NCI-H1092 treated with DMSO at 0.1 percent for 48 hours (cell line): Measurements from ENCODE around the gene RAB44.
"Not testable (repeated sequence)": the region's sequence is repeated elsewhere in the genome, so short reads cannot be mapped to it uniquely, and the experiment has no call there.

Source experiments
- DNase-seq: peaks from one replicate; lab custom pipeline; 2025; lab: John Stamatoyannopoulos, UW

The RAB44 gene

DNA sequence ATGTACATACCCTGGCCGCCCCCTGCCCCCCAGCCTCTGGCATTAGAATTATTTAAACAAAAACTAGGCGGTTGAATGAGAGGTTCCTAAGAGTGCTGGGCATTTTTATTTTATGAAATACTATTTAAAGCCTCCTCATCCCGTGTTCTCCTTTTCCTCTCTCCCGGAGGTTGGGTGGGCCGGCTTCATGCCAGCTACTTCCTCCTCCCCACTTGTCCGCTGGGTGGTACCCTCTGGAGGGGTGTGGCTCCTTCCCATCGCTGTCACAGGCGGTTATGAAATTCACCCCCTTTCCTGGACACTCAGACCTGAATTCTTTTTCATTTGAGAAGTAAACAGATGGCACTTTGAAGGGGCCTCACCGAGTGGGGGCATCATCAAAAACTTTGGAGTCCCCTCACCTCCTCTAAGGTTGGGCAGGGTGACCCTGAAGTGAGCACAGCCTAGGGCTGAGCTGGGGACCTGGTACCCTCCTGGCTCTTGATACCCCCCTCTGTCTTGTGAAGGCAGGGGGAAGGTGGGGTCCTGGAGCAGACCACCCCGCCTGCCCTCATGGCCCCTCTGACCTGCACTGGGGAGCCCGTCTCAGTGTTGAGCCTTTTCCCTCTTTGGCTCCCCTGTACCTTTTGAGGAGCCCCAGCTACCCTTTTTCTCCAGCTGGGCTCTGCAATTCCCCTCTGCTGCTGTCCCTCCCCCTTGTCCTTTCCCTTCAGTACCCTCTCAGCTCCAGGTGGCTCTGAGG lies 11.5 kb upstream of the RAB44 start:
- DNase-seq, result no peak

GRCh38 chr6:36686668-36687513 lies 10.7 kb upstream of the RAB44 start:
- no peak for DNase-seq

- DNase-seq, result no peak
Measured at GRCh38 chr6:36688063-36688738, 9.4 kb upstream of the RAB44 start.

- no peak for DNase-seq
Measured at GRCh38 chr6:36688739-36689075, 8.9 kb upstream of the RAB44 start.

- no peak for DNase-seq
Measured at GRCh38 chr6:36691011-36691410, 6.6 kb upstream of the RAB44 start.

DNA sequence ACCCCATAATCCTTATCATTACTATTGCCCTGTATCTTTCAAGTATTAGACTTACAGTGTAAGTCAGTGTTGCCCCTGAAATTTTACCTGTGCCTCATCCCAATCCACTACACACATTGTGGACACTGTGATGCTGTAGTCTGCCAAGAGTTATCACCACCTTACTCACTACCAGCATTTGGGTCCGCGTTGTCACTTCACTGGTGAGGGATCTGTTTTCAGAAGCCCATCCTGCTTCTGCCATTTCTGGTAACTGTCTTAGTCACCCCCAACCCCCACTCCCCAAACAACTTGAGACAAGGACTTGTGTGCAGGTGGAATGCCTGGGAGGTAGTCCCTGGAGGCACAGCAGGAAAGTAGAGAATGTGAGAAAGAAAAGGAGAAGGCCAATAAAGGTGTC lies 6.0 kb upstream of the RAB44 start:
- DNase-seq, result no peak

DNA sequence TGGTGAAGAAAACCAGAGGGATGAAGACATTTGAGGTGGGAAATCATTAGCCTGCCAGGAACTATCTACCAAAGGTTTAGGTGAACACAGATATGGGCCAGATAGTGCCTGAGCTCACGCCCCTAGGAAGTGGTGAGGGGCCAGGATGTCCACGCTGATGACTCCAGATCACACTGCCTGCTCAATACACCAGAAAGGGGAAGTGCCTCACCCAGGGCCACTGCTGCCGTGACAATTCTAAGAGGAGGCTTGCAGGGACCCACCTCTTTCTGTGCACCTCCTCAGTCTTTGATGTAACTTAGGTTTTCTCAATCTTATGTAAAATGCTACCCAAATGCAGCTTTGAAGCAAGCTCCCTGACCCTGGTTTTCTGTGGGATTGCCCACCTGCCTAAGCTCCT lies 5.4 kb upstream of the RAB44 start:
- DNase-seq, result no peak

DNA sequence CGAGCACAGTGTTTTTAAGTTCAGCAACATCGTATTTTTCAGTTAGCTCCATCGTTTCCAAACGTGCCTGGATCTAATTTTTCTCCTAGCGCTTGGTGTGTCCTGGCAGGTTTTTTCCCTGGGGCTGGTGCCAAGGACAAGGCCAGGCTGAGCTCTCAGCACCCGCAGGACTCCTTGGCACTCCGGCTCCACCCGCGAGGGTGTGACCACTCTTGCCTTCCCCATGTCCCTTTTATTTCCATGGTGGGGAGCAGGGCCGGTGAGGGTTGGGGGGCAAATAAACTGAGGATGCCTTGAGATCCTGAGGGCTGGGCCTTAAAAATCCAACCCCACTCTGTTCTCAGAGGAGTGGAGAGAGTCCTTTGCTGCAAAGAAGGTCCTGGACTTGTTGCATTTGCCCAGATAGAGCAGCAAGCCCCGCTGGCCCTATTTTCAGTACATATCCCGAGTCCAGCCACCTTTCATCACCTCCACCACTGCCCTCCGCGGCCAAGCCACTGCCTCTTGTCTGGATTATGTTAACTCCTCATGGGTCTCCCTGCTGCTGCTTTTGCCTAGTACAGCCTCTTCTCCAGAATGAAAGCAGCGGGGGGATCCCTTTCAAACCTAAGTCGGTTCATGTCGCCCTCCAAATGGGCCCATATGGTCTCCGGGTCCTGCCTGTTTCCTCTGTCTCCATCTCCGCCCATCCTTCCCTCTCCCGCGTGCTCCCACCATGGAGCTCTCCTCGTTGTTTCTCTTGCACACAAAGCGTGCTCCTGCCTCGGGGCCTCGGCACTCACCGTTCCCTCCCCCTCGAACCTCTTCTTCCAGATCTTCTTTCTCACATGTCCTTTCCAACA lies 4.5 kb upstream of the RAB44 start:
- no peak for DNase-seq

DNA sequence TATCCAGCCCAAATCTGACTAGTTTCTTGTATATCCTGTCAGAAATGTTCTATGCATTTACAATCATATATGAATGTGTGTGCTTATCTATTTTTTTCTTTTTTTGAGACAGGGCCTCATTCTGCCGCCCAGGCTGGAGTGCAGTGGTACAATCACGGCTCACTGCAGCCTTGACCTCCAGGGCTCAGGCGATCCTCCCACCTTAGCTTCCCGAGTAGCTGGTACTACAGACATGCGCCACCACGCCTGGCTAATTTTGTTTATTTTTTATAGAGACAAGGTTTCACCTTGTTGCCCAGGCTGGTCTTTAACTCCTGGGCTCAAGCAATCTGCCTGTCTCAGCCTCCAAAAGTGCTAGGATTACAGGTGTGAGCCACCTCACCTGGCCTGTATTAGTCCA lies 3.0 kb upstream of the RAB44 start:
- no peak for DNase-seq

DNA sequence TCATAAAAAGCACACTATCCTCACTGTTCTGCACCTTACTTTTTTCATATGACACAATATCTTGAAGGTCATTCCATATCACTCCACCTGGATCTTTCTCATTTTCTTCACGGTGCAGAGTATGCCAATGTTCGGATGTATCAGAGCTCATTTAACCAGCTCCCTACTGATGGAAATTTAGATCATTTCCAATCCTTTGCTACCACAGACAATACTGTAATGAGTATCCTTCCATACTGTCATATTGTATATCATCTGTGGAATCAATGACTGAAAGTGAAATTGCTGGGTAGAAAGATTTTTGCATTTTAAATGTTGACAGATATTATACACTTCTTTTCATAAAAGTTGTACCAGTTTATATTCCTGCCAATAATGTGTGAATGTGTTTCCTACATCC lies 2.2 kb upstream of the RAB44 start:
- no peak for DNase-seq

DNA sequence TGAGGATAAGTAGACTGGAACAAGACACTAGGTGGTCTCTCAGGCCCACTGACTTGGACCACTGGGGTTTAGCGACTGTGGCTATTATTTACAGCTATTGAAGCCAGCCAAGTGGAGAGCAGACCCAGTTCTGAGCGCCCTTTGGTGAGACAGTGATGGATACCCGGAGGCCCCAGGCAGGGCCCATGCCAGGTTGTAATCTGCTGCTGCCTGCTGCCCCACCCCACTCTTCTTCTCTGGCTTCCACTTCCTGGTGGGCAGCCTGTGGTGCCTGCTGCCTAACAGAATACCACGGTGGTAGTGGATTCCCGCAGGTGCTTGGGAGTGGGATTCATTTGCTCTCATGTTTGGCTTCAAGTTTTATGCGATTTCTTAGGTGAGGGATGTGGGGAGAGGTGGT lies 570 bp downstream of the RAB44 start:
- no peak for DNase-seq

GRCh38 chr6:36698871-36699271 lies 1.2 kb downstream of the RAB44 start:
- no peak for DNase-seq

- DNase-seq, result no peak
Measured at GRCh38 chr6:36699348-36699747, 1.7 kb downstream of the RAB44 start.

GRCh38 chr6:36700071-36700812 lies 2.6 kb downstream of the RAB44 start:
- DNase-seq, result no peak

GRCh38 chr6:36700831-36701230 lies 3.2 kb downstream of the RAB44 start:
- no peak for DNase-seq

GRCh38 chr6:36701401-36701991 lies 3.9 kb downstream of the RAB44 start:
- no peak for DNase-seq

GRCh38 chr6:36702656-36703055 lies 5.0 kb downstream of the RAB44 start:
- no peak for DNase-seq

DNA sequence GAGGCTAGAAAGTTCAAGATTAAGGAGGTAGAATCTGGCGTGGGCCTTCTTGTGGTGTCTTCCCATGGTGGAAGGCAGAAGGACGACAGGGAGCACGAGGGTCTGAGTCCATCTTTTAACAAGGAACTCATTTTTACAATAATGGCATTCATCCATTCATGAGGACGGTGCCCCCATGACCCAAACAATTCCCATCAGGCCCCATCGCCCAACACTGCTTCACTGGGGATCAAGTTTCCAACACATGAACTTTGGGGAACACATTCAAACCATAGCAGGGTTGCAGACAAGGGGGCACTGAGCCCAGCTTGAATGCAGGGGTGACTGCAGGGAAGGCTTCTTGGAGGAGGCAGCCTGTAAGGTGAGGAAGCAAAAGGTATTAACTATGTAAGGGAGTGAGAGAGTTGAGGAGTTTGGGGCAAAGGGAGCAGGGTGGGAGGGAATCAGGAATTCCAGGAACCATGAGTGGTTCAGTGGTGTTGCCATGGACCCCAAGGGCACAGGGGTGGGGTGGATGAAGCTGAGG lies 5.5 kb downstream of the RAB44 start:
- DNase-seq, result no peak

DNA sequence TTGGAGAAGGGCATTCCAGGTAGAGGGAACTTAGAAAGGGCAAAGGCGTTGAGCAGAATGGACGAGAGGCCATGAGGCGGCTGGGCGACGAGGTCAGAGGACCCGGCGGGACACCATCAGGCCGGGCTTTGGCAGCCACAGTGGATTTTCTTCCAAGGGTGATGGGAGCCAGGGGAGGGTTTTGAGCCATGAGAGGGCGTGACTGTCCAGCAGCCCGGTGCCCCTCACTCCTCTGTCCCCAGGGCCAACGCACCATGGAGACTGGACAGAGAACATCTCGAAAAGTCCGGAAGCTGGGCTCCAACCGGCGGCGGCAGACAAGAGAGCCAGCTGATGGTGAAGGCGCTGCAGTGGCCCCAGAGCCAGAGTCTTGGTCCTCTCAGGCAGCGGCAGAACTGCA lies 6.4 kb downstream of the RAB44 start:
- no peak for DNase-seq

DNA sequence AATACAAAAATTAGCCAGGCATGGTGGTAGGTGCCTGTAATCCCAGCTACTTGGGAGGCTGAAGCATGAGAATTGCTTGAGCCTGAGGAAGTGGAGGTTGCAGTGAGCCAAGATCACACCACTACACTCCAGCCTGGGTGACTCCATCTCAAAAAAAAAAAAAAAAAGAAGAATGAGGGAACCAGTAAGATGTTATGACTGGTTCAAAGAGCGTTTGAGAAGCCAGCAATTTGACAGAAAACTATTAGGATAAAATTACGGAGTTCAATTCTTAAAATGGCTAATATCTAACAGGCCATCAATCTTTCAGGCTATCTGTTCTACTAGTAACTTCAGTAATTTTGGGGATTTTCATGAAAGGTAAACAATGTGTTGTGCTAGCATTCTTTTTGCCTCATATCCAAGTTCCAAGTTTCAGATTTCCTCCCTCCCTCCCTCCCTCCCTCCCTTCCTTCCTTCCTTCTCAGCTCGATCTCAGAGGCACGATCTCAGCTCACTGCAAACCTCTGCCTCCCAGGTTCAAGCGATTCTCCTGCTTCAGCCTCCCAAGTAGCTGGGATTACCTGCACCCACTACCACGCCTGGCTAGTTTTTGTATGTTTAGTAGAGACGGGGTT lies 7.4 kb downstream of the RAB44 start:
- DNase-seq, result not testable (repeated sequence)
